ENCODE measurements around the gene LHB. TPM values are rescaled to one million over a fixed set of nuclear protein-coding genes. Genes with fewer than 3 reads are reported as not detected.

The LHB gene
- total and polyA plus RNA-seq, 2 donors (not counting 1 experiment from before 2014, with no cell fraction given), result 1.1 to 4.7 TPM

- peaks cover 2 to 13% of the 10 kb centered on the region in 2 experiments for H3K36me3 ChIP-seq (replicated peaks in 1 of 2; ENCODE audit: control extremely low read depth in 1 of 2, control insufficient read depth in 1 of 2, extremely low read depth in 1 of 2, insufficient read depth in 2 of 2, low read length in 1 of 2)
- no peaks in the 10 kb centered on the region for H3K79me2 ChIP-seq (ENCODE audit: control insufficient read depth, insufficient read depth, low read length)
- CTCF ChIA-PET, result interaction anchor here (1.6 to 1.7 kb wide), 2 partner anchors 12 to 140 kb away, joined by 4 to 6 read pairs; no protein-coding TSS in a partner anchor
- H3K9me3 Mint-ChIP-seq (ENCODE audit: insufficient read depth), result no peaks in the 10 kb centered on the region
- H3K4me3 Mint-ChIP-seq, result no peak overlapping the region
- H3K27ac Mint-ChIP-seq, result no peak overlapping the region
- no peak overlapping the region for H3K27ac ChIP-seq (ENCODE audit: low read length in 2 of 2)
- no peak overlapping the region for H3K4me2 ChIP-seq (replicated peaks; ENCODE audit: low read depth, low read length, poor library complexity, severe bottlenecking)
- TF ChIP-seq CTCF (IDR thresholded peaks at IDR 0.05), result no peak
- no peak for TF ChIP-seq EZH2 (IDR thresholded peaks at IDR 0.05; ENCODE audit: borderline replicate concordance, insufficient read depth, low read depth, low read length, poor library complexity, severe bottlenecking)
- H2AFZ ChIP-seq (ENCODE audit: insufficient read depth, low read depth, low read length, poor library complexity, severe bottlenecking), result no peak overlapping the region
- POLR2A ChIA-PET, result no interaction called here
- no peak for ATAC-seq (ENCODE audit: low read depth)
- H3K9ac ChIP-seq (ENCODE audit: low read length), result no peak overlapping the region
- intact Hi-C loops (cut with micrococcal nuclease), result no loop called here
- DNase-seq, result no peak
- no peak overlapping the region for H3K4me3 ChIP-seq (ENCODE audit: control extremely low read depth in 1 of 5, extremely low read depth in 1 of 5, insufficient read depth in 1 of 5, low read depth in 2 of 5, low read length in 4 of 5)
- H3K4me1 ChIP-seq (ENCODE audit: control insufficient read depth in 2 of 2, insufficient read depth in 2 of 2, low read length in 2 of 2), result no peaks in the 10 kb centered on the region
- peaks cover 3% of the 10 kb centered on the region for H3K4me1 Mint-ChIP-seq
- no peaks in the 10 kb centered on the region for H3K27me3 Mint-ChIP-seq
- no peaks in the 10 kb centered on the region for H3K9me3 ChIP-seq (ENCODE audit: control extremely low read depth in 1 of 3, control insufficient read depth in 2 of 3, insufficient read depth in 1 of 3, low read length in 2 of 3)
- no peaks in the 10 kb centered on the region for H3K27me3 ChIP-seq (replicated peaks in 1 of 4; ENCODE audit: control extremely low read depth in 1 of 4, control insufficient read depth in 3 of 4, insufficient read depth in 4 of 4, low read length in 3 of 4)
- WGBS (ENCODE audit: insufficient coverage), result 91% methylated on average over 7 of the region's 9 CpGs
- no peaks in the 10 kb centered on the region for H4K20me1 ChIP-seq (ENCODE audit: control insufficient read depth, insufficient read depth, low read length, poor library complexity, severe bottlenecking)
Observed at GRCh38 chr19:48982280-48982679, 34.6 kb downstream of the LHB start.

GRCh38 chr19:48977061-48977460 lies 39.8 kb downstream of the LHB start:
- Histone ChIP-seq H3K4me2 (replicated peaks; ENCODE audit: low read depth, low read length, poor library complexity, severe bottlenecking) (no peak overlapping the region), H3K4me1 (ENCODE audit: control insufficient read depth in 2 of 2, insufficient read depth in 2 of 2, low read length in 2 of 2) (no peaks in the 10 kb centered on the region), H3K9me3 (ENCODE audit: control extremely low read depth in 1 of 3, control insufficient read depth in 2 of 3, insufficient read depth in 1 of 3, low read length in 2 of 3) (no peaks in the 10 kb centered on the region), H3K27me3 (replicated peaks in 1 of 4; ENCODE audit: control extremely low read depth in 1 of 4, control insufficient read depth in 3 of 4, insufficient read depth in 4 of 4, low read length in 3 of 4) (no peaks in the 10 kb centered on the region), H2AFZ (ENCODE audit: insufficient read depth, low read depth, low read length, poor library complexity, severe bottlenecking) (no peak overlapping the region), H3K79me2 (ENCODE audit: control insufficient read depth, insufficient read depth, low read length) (no peaks in the 10 kb centered on the region), H3K4me3 (ENCODE audit: control extremely low read depth in 1 of 5, extremely low read depth in 1 of 5, insufficient read depth in 1 of 5, low read depth in 2 of 5, low read length in 4 of 5) (no peak overlapping the region), H3K27ac (ENCODE audit: low read length in 2 of 2) (no peak overlapping the region), H4K20me1 (ENCODE audit: control insufficient read depth, insufficient read depth, low read length, poor library complexity, severe bottlenecking) (no peaks in the 10 kb centered on the region), H3K9ac (ENCODE audit: low read length) (no peak overlapping the region), H3K36me3 (replicated peaks in 1 of 2; ENCODE audit: control extremely low read depth in 1 of 2, control insufficient read depth in 1 of 2, extremely low read depth in 1 of 2, insufficient read depth in 2 of 2, low read length in 1 of 2) (peaks cover 3 to 17% of the 10 kb centered on the region in 2 experiments)
- TF ChIP-seq CTCF (IDR thresholded peaks at IDR 0.05) (no peak), EZH2 (IDR thresholded peaks at IDR 0.05; ENCODE audit: borderline replicate concordance, insufficient read depth, low read depth, low read length, poor library complexity, severe bottlenecking) (no peak)
- WGBS (ENCODE audit: insufficient coverage), result no CpG with 5 or more reads among the region's 2 CpGs
- Mint-ChIP-seq H3K9me3 (ENCODE audit: insufficient read depth) (no peaks in the 10 kb centered on the region), H3K27me3 (no peaks in the 10 kb centered on the region), H3K4me3 (no peak overlapping the region), H3K4me1 (peaks cover 4% of the 10 kb centered on the region), H3K27ac (no peak overlapping the region)
- ChIA-PET POLR2A (interaction anchor here (1.3 kb wide), 1 partner anchor 10 kb away, joined by 13 read pairs; no protein-coding TSS in a partner anchor), CTCF (interaction anchor here (0.9 to 1.6 kb wide), 5 partner anchors 10 to 189 kb away, joined by 4 to 6 read pairs (median 5); partner anchors contain the start of gene HSD17B14)
- intact Hi-C loops (cut with micrococcal nuclease), result no loop called here
- DNase-seq (no peak), ATAC-seq (ENCODE audit: low read depth) (no peak)

All from B cell (primary cell).